Testis (tissue), 2 donors: ENCODE measurements around the gene EGFL8.

Experiments used
- CTCF ChIP-seq, 3 experiments: fragments of 450-650 bp in 2 of 3; fragments of 200-600 bp in 1 of 3; sonication (generic) in 1 of 3; IDR thresholded peaks; one replicate each; pipeline ENCODE4 v1.5.1; 2016 to 2019; ENCODE audit warnings: antibody characterized with exemption in 3 of 3, mild to moderate bottlenecking in 2 of 3, moderate library complexity in 1 of 3
- POLR2A ChIP-seq: fragments of 450-650 bp; IDR thresholded peaks from one replicate; pipeline ENCODE4 v1.6.1; 2017; ENCODE audit warnings: antibody characterized with exemption, mild to moderate bottlenecking, moderate library complexity

- TF ChIP-seq CTCF (IDR thresholded peaks at IDR 0.05) (no peak), POLR2A (no peak)
Observed at GRCh38 chr6:32146287-32146686, 18.1 kb upstream of the EGFL8 start.
